H1 (cell line): ENCODE data around the gene NUP42. TPM values are rescaled to one million over a fixed set of nuclear protein-coding genes. Genes with fewer than 3 reads are reported as not detected.

Experiments used
- ASH2L ChIP-seq: fragments of 200-600, 300-600 bp; sonication (generic); IDR thresholded peaks from one replicate; pipeline ENCODE4 v1.7.1; 2017; ENCODE audit warnings: low read length
- BACH1 ChIP-seq: IDR thresholded peaks from 2 replicates; pipeline ENCODE4 v1.6.1; 2012; ENCODE audit warnings: low read length, improper control_type of control experiment
- BRCA1 ChIP-seq: IDR thresholded peaks from 2 replicates; pipeline ENCODE4 v1.6.1; 2012; ENCODE audit warnings: low read depth, low read length, improper control_type of control experiment
- CTCF ChIP-seq, 3 experiments: IDR thresholded peaks; 1 replicate in 2 of 3; 2 replicates in 1 of 3; pipeline versions ENCODE4 v1.5.1 to v1.6.1; 2011; ENCODE audit warnings: low read length in 3 of 3, mild to moderate bottlenecking in 3 of 3, inconsistent platforms in 2 of 3, low read depth in 1 of 3, moderate library complexity in 1 of 3; ENCODE audit not compliant: insufficient read depth in 1 of 3; ENCODE audit errors: control extremely low read depth in 1 of 3
- JUN ChIP-seq: IDR thresholded peaks from 2 replicates; pipeline ENCODE4 v1.6.1; 2011; ENCODE audit warnings: low read depth, mild to moderate bottlenecking, improper control_type of control experiment, low read length
- RBBP5 ChIP-seq: IDR thresholded peaks from 2 replicates; pipeline ENCODE4 v1.7.1; 2012; ENCODE audit warnings: low read depth, mild to moderate bottlenecking, inconsistent platforms, low read length, moderate library complexity, borderline replicate concordance
- RFX5 ChIP-seq: IDR thresholded peaks from 2 replicates; pipeline ENCODE4 v1.6.1; 2011; ENCODE audit warnings: low read depth, low read length, improper control_type of control experiment, borderline replicate concordance
- TEAD4 ChIP-seq: IDR thresholded peaks from 2 replicates; pipeline ENCODE4 v1.6.1; 2012; ENCODE audit warnings: low read depth, low read length, inconsistent platforms, mixed read lengths
- YY1 ChIP-seq: IDR thresholded peaks from 2 replicates; pipeline ENCODE4 v1.6.1; 2011; ENCODE audit warnings: low read depth, mild to moderate bottlenecking, low read length
- polyA plus RNA-seq, 7 experiments: library from polyadenylated mRNA; depleted of rRNA in 3 of 7; stranded (reverse) in 5 of 7; unstranded in 2 of 7; fragments of >200 nt in 5 of 7; fragments of 200-250 nt in 2 of 7; gene quantifications; 1 replicate in 5 of 7; 2 replicates in 1 of 7; 4 replicates in 1 of 7; pipeline versions ENCODE4 v1.2.1 to v1.2.3, GENCODE V29; 2011 to 2013; ENCODE audit warnings: missing spikeins in 2 of 7, mixed read lengths in 2 of 7
- total RNA-seq: library from RNA; stranded (reverse); fragmentation: NEBNext Ultra II Directional; extraction: Animal tissue kit (Norgen Biotek cat#: 25700); gene quantifications from 2 replicates; pipeline ENCODE4 v1.2.1, GENCODE V29; 2021
- TF ChIP-seq, protein P1 (sequence below): IDR thresholded peaks from 2 replicates; pipeline ENCODE4 v1.6.1; 2012; ENCODE audit warnings: inconsistent platforms

Gene NUP42
- total and polyA plus RNA-seq, 2 of the 8 experiments (the other 6 are each of a cell fraction or from before 2014, with no cell fraction given), result 31.8 to 41.2 TPM

DNA sequence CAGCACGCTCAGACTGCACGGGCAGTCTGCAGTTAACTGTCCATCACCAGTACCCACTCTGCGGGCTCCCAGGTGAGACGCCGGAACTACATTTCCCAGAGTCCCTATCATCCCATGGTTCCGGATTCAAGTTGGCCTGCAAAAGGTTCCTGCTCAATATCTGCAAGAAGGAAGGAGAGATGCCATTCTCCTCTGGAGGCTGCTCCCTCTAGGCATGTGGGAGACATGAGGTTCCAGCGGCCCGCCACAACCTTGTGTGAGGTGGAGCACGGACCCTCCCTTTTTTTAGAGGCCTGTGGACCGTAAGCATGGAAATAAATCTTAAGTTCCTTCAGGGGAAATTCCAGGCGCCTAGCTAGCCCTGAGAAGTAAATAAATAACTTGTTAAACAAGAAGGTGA, 29.7 kb downstream of the NUP42 start (continued):
- TF ChIP-seq CTCF (IDR thresholded peaks at IDR 0.05; ENCODE audit: control extremely low read depth in 1 of 3, insufficient read depth in 1 of 3, low read depth in 1 of 3, low read length in 3 of 3) (no peak), TEAD4 (no peak), JUN (no peak), BRCA1 (no peak), YY1 (0 out of 2 replicates have a peak, but pooled peaks have one; percentile 27), BACH1 (no peak), RFX5 (no peak), RBBP5 (no peak), ASH2L (no peak)
- TF ChIP-seq, protein P1, sequence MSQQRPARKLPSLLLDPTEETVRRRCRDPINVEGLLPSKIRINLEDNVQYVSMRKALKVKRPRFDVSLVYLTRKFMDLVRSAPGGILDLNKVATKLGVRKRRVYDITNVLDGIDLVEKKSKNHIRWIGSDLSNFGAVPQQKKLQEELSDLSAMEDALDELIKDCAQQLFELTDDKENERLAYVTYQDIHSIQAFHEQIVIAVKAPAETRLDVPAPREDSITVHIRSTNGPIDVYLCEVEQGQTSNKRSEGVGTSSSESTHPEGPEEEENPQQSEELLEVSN, result peak; percentile 58; the same call in 1 of the 2 replicates
